ENCODE data around the gene TNNI3K.

The TNNI3K gene

DNA sequence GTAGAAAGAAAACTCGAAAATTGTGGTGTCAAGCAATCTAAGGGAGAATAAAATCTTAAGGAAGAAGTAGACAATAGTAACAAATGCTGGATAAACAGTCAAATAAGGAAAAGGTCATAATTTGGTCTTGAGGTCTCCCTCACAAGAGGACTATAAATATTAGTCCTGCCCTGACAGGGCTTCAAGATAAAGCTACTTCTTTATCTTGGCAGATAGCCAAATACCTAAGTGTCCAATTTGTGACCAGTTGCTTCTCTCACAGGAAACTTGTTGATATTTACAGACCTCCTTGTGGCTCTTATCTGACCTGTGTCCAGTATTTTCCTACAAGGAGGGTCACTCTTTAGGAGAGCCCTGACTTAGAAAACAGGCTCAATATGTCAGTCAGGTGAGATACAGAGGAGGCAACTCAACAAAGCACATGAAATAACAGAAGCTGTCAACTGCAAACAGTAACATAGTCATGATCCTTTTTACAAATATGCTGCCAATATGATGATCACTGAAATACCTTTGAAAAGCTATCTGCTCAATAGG is 88.8 kb downstream of the TNNI3K start:
- H3K4me2 ChIP-seq (ENCODE audit: low read length) = no peak overlapping the region
- H3K79me2 ChIP-seq (ENCODE audit: control insufficient read depth, low read length) = no peaks in the 10 kb centered on the region
- H3K9me2 ChIP-seq (replicated peaks; ENCODE audit: control insufficient read depth, low read length) = no peaks in the 10 kb centered on the region
- H3K4me1 ChIP-seq (ENCODE audit: control insufficient read depth, low read length) = no peaks in the 10 kb centered on the region
- no peaks in the 10 kb centered on the region for H3K9me3 ChIP-seq (ENCODE audit: control insufficient read depth, insufficient read depth, low read length)
- H3K36me3 ChIP-seq (ENCODE audit: control insufficient read depth, low read length) = no peaks in the 10 kb centered on the region
- H4K20me1 ChIP-seq (ENCODE audit: control insufficient read depth, insufficient read depth, low read depth, low read length) = no peaks in the 10 kb centered on the region
- H3K4me3 ChIP-seq (ENCODE audit: low read length) = no peak overlapping the region
- no peaks in the 10 kb centered on the region for H3K27me3 ChIP-seq (ENCODE audit: control insufficient read depth, low read length)
- H3F3A ChIP-seq (ENCODE audit: control insufficient read depth, insufficient read depth) = no peaks in the 10 kb centered on the region
- TF ChIP-seq, protein P1, sequence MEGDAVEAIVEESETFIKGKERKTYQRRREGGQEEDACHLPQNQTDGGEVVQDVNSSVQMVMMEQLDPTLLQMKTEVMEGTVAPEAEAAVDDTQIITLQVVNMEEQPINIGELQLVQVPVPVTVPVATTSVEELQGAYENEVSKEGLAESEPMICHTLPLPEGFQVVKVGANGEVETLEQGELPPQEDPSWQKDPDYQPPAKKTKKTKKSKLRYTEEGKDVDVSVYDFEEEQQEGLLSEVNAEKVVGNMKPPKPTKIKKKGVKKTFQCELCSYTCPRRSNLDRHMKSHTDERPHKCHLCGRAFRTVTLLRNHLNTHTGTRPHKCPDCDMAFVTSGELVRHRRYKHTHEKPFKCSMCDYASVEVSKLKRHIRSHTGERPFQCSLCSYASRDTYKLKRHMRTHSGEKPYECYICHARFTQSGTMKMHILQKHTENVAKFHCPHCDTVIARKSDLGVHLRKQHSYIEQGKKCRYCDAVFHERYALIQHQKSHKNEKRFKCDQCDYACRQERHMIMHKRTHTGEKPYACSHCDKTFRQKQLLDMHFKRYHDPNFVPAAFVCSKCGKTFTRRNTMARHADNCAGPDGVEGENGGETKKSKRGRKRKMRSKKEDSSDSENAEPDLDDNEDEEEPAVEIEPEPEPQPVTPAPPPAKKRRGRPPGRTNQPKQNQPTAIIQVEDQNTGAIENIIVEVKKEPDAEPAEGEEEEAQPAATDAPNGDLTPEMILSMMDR (IDR thresholded peaks at IDR 0.05; ENCODE audit: low read depth, low read length, poor library complexity, severe bottlenecking) = no peak
- TF ChIP-seq EZH2phosphoT487 (IDR thresholded peaks at IDR 0.05; ENCODE audit: borderline replicate concordance, low read length) = no peak
- H3K27ac ChIP-seq (ENCODE audit: low read depth, low read length) = no peak overlapping the region

DNA sequence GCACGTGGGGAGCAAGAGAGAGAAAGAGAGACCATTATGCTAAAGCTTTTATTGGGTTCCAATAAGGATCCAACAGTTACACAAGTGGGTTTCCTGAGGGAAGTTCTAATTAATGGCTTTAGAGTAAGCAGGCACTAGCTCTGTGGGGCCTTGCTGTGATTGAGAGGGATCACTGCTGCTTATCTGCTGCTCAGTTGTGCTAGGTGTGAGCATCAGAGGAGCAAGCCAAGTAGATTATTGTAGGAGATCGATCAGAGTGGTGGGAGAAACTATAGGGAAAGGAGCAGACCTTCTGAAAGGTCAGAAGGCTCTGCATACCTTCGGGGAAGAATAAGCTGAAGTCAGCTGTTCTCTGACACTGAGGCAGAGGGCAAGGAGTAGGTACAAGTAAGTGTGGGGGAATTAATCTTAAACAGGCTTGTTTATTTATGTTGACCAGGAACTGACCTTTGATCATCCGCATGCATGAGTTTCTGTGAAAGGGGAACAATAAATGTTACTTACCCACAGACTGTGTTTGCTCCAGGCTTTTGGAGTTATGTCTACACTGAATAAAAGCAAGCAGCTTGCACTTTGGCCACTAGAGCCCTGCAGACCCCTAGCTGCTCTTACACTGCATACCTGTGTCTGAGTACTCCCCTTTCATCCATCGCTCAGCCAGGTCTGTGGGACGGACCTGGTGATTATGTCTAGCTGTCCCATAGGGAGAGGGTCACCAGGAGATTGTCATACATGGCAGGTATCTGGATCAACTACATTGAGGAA is 89.7 kb downstream of the TNNI3K start:
- TF ChIP-seq, protein P1 (IDR thresholded peaks at IDR 0.05; ENCODE audit: low read depth, low read length, poor library complexity, severe bottlenecking) = no peak
- TF ChIP-seq EZH2phosphoT487 (IDR thresholded peaks at IDR 0.05; ENCODE audit: borderline replicate concordance, low read length) = no peak
- H3K27me3 ChIP-seq (ENCODE audit: control insufficient read depth, low read length) = no peaks in the 10 kb centered on the region
- no peak overlapping the region for H3K4me2 ChIP-seq (ENCODE audit: low read length)
- no peaks in the 10 kb centered on the region for H3K4me1 ChIP-seq (ENCODE audit: control insufficient read depth, low read length)
- H4K20me1 ChIP-seq (ENCODE audit: control insufficient read depth, insufficient read depth, low read depth, low read length) = no peaks in the 10 kb centered on the region
- no peak overlapping the region for H3K4me3 ChIP-seq (ENCODE audit: low read length)
- H3K36me3 ChIP-seq (ENCODE audit: control insufficient read depth, low read length) = no peaks in the 10 kb centered on the region
- H3K9me3 ChIP-seq (ENCODE audit: control insufficient read depth, insufficient read depth, low read length) = no peaks in the 10 kb centered on the region
- H3F3A ChIP-seq (ENCODE audit: control insufficient read depth, insufficient read depth) = no peaks in the 10 kb centered on the region
- H3K79me2 ChIP-seq (ENCODE audit: control insufficient read depth, low read length) = no peaks in the 10 kb centered on the region
- no peak overlapping the region for H3K27ac ChIP-seq (ENCODE audit: low read depth, low read length)
- H3K9me2 ChIP-seq (replicated peaks; ENCODE audit: control insufficient read depth, low read length) = no peaks in the 10 kb centered on the region

DNA sequence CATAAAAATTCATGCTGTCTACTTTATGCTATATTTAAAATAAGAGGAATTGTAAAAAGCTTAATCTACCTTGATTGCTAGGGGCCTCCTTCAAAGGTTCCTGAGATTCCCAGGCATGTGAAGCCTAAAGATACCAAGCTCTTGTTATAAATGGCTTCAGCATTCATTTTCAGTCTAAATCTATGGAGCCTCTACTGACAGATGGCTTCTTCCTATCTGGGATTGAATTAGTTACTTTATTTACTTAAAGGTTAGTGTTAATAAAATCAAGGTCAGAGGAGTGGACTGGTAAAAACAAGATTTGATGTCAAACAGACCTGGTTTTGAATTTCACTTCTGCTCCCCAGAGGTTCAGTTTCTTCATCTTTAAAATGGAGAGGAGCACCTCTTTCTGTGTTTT is 93.7 kb downstream of the TNNI3K start:
- Histone ChIP-seq H3K79me2 (ENCODE audit: control insufficient read depth, low read length) (no peaks in the 10 kb centered on the region), H3K27ac (ENCODE audit: low read depth, low read length) (no peak overlapping the region), H3K4me1 (ENCODE audit: control insufficient read depth, low read length) (no peaks in the 10 kb centered on the region), H3F3A (ENCODE audit: control insufficient read depth, insufficient read depth) (no peaks in the 10 kb centered on the region), H3K9me2 (replicated peaks; ENCODE audit: control insufficient read depth, low read length) (no peaks in the 10 kb centered on the region), H3K4me3 (ENCODE audit: low read length) (no peak overlapping the region), H3K4me2 (ENCODE audit: low read length) (no peak overlapping the region), H4K20me1 (ENCODE audit: control insufficient read depth, insufficient read depth, low read depth, low read length) (no peaks in the 10 kb centered on the region), H3K27me3 (ENCODE audit: control insufficient read depth, low read length) (no peaks in the 10 kb centered on the region), H3K9me3 (ENCODE audit: control insufficient read depth, insufficient read depth, low read length) (no peaks in the 10 kb centered on the region), H3K36me3 (ENCODE audit: control insufficient read depth, low read length) (no peaks in the 10 kb centered on the region)
- no peak for TF ChIP-seq EZH2phosphoT487 (IDR thresholded peaks at IDR 0.05; ENCODE audit: borderline replicate concordance, low read length)
- TF ChIP-seq, protein P1 (IDR thresholded peaks at IDR 0.05; ENCODE audit: low read depth, low read length, poor library complexity, severe bottlenecking) = no peak

Data from DOHH2 (cell line).